Activated CD4-positive, alpha-beta T cell treated with anti-CD3 and anti-CD28 coated beads, Interleukin-2, amount 50 U/mL, for 48 hours (primary cell): ENCODE results near the gene BBLN.
A peak's percentile ranks its signal among the peaks of the same experiment; 100 is the strongest.

Experiments used
- DNase-seq, 2 experiments: peaks; one replicate each; pipeline ENCODE4 v3.0.0-alpha.2; 2020

BBLN gene

DNA sequence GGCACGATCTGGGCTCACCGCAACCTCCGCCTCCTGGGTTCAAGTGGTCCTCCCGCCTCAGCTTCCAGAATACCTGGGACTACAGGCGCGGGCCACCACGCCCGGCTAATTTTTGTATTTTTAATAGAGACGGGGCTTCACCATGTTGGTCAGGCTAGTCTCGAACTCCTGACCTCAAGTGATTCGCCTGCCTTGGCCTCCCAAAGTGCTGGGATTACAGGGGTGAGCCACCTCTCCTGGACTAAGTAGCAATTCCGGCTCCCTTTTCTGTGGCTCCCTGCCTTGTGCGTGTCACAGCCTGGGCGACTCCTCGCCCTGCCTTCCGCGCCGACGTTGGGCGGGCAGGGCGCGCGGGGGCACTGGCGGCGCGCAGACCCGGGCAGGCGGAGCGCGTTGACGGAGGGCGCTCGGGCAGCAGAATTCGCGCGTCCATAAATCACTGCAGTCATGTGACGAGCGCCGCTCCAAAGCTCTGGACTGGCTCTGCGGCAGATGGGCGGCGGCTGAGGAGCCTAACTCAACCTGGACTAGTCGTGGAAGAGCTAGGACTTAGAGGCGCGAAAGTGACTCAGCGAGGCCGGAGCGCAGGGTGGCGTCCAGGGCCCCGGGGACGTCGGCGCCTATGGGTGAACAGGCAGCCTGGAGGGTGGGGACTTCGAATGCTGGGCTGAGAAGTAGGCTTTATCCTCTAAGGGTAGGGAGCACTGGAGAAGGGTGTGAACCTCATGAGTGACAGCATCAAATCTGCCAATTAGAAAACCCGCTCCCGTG lies 32.7 kb downstream of the BBLN start:
- DNase-seq, result no peak

- no peak for DNase-seq
Observed at GRCh38 chr9:128193469-128194096, 33.5 kb downstream of the BBLN start.

DNA sequence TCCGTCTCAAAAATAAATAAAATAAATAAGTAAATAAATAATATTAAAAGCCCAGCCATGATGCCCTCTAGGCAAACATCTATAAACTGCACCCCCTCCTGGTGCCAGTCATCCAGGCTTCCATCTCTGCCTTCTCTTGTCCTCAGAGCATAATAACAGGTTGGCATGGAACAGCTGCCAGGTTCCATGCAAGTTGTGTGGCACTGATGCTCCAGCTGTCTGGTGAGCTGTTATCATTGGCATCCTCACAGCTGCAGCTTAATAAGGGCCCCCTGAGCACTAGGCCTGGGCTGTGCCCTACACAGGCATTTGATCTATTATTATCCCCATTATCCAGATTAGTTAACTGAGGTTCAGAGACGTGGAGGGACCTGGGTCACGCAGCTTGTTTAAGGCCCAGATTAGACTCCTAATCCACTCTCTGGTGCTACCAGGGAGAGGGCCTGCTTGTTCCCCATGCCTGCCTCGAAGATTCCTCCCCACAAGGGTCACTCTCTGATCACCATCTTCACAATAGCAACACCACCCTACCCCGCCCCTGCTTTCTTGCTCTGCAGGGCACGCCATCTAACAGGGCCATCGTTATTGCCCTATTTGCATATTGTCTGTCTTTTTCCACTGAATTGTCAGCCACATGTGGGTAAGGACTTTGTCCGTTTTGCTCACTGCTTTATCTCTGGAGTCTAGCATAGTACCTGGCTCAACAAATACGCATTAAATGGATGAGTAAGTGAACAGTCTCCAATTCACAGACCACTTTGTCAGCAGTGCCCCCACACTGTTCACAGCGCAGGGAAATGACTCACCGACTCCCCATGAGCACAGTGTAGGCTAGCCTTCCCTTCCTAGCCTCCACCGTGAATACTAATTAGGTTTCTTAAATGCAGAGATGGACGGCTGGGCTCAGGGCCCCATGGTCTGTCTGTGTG lies 41.6 kb downstream of the BBLN start:
- no peak for DNase-seq

DNA sequence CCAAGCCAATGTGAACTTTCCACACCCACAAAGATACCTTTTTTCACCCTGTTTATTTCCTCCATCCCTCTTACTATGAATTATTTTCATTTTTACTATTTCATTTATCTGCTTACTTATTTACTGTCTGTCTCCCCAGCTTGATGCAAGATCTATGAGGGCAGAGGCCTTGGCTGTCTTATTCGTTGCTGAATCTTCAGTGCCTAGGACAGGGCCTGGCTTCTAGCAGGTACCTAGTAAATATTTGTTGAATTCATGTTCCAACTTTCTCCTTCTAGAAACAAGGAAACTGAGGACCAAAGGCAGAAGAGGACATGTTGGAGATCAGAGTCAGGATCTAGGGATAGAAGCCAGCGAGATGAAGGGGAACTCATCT lies 42.6 kb downstream of the BBLN start:
- DNase-seq, result no peak

- DNase-seq, result peak; percentile 61 to 66
Observed at GRCh38 chr9:128203024-128203706, 43.1 kb downstream of the BBLN start, which contains the start of gene DNM1. Gene DNM1 (plus strand): TSS chr9:128203379. CDS start chr9:128203471, 92 bp downstream.

DNA sequence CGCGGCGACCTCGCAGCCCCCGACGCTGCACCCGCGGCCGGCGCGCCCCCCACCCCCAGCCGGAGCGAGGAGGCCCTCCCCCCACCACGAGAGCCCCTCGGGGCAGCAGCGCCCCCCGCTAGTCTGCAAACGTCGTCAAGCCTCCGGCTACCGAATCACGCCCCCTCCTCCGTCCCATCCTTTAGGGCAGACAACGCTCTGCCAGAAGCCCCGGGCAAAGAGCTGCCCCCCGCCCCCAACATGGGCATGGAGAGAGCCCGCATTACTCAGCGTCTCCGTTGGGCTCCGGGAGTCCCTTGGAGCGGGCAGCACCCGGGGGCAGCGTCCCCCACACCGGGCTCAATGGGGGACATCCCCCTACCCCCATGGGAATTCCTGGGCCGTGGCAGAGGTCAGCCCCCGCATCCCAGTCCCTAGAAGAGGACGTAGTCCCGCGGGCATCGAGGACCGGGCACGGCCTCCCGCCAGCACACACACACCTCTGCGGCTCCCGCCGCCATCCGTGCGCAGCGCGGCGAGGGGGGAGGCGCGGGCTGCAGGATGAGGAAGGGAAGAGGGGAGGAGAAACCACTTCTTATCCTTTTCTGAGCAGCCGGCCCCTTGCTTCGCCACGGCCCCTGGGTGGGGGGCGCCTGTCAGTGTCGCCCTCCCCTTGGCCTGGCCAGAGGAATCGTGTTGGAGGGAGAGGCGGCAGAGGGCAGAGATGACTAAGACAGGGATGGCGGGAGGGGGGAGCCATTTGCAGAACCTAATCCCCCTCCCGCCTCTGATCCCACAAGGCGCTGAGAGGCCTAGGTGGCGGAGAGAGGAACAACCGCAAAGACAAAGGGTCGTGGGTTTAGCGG lies 43.9 kb downstream of the BBLN start:
- DNase-seq, result peak in 1 of 2 experiments; percentile 25

DNA sequence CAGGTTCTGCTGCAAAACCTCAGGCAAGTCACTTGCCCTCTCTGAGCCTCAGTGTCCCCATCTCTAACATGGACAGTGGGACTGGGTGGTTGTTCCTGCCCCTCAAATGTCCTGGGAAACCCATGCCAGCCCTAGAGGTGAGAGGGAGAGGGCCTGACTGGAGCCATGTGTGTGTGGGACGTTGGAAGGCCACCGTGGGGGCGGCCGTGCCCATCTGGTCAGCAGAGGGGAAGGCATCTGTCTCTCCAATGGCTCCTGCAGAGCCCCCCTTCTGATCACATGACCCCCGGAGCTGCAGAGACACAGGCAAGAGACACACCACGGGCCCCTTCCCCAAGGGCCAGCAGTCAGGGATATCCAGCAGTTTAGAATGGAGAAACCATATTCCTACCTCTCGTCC lies 44.8 kb downstream of the BBLN start:
- DNase-seq, result no peak

GRCh38 chr9:128205296-128205944 lies 45.4 kb downstream of the BBLN start:
- DNase-seq, result no peak

- no peak for DNase-seq
Observed at GRCh38 chr9:128206484-128206883, 46.4 kb downstream of the BBLN start.

DNA sequence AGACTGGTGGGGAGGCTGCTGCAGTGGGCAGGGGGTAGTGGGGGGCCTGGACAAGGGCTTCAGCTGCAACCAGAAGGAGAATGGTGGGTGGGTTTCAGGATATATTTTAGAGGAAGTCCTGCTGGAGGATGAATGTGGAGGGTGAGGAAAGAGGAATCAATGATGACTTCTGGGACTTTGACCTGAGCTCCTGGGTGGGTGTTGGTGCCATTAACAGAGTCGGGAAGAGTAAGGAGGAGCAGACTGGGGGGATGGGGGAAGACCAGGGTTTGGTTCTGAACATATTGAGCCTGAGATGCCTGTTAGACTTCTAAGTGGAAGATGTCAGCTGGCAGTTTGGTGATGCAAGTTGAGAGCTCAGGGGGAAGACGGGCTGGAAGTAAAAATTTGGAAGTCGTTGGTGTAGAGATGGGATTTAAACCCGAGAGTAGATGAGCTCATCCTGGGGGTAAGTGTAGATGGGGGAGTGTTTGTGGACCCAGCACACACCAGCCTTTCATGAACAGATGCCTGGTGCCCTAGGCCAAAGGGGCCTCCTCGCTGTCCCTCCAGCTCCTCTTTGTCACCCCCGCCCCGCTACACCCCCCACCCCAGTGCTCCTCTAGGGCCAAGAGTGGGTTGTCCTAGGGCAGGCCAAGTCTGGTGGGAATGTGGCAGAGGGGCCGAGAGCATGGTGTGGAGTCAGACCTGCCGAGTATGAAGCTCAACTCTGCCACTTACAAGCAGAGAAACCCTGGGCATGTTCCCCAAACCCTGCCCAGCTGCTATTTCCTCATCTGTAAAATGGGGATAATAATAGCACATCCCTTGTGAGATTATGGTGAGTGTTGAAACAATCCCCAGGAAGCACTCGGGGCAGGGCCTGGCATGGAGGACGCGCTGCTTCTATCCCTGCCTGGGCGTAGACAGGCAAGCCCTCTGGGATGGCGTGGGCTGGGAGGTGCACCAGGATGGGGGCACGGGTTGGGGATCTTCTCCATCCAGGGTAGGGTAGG lies 47.1 kb downstream of the BBLN start:
- DNase-seq, result no peak

- DNase-seq, result no peak
Observed at GRCh38 chr9:128208386-128208785, 48.3 kb downstream of the BBLN start.

DNA sequence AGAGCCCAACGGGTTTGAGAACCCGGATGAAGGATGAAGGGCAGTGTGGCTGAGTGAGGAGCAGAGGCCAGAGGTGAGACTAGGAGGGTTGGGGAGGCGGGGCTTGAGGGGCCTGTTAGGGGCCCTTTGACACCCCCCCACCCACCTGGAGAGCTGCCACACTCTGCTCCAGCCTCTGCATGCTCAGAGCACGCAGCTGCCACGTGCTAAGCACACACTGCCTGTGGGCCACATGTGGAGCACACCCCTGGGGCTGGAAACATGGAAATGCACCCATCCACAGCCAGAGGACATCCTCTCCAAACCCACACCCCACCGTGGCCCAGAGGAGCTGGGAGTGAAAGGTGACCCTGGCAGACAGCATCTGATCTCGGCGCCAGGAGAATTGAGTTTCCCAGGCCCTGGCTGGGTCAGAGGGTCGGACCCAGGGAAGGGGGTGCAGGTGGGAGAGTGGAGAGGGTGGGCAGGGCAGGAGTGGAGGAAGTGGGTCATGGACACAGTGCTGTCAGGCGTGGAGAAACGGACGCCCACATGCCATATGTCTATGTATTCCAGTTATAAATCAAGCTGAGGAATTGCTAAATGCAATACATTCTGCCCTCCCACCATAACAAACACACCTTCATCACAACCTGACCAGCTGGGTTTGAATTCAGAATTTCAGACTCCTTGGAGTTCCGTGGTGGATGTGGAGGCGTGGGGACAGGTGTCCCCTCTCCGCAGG lies 49.0 kb downstream of the BBLN start:
- DNase-seq, result no peak

GRCh38 chr9:128211186-128211980 lies 51.3 kb downstream of the BBLN start:
- DNase-seq, result no peak

DNA sequence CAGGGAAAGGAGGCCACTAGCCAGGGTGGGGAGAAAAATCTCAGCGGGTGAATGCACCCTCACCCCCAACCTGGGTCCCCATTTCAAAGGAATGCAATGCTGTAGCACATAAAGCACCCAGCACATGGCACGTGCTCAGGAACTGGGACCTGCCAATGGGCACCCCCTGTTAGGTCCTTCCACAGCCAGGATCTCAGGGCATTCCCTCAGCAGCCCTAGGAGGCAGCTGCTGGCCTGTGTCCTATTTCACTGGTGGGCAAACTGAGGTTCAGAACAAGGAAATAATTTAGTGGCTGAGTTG lies 51.9 kb downstream of the BBLN start:
- no peak for DNase-seq
